Ovary (tissue), 9 donors: ENCODE measurements around the gene ADM5. TPM values are rescaled to one million over a fixed set of nuclear protein-coding genes. Genes with fewer than 3 reads are reported as not detected.

Experiments
- DNase-seq, 5 donors: peaks; one replicate each; pipeline ENCODE4 v3.0.0-alpha.2; 2019 to 2020
- H3K27ac ChIP-seq, 2 donors: fragments of 200-600 bp; one replicate each; pipeline versions ENCODE4 v1.5.1 to v1.8.0; 2019 to 2022
- H3K27me3 ChIP-seq: fragments of 200-600 bp; one replicate; pipeline ENCODE4 v1.8.0; 2022
- H3K36me3 ChIP-seq: fragments of 200-600 bp; sonication (generic); one replicate; pipeline ENCODE4 v1.5.1; 2019
- H3K4me1 ChIP-seq: one replicate; pipeline ENCODE4 v1.8.1; 2013; ENCODE audit warnings: mild to moderate bottlenecking, moderate library complexity; ENCODE audit not compliant: insufficient read depth
- H3K4me3 ChIP-seq: fragments of 200-600 bp; sonication (generic); one replicate; pipeline ENCODE4 v1.5.1; 2017
- H3K9me3 ChIP-seq, 2 donors: fragments of 200-600 bp in 1 of 2; sonication (generic) in 1 of 2; one replicate each; pipeline versions ENCODE4 v1.5.1 to v1.8.1; 2013 to 2019; ENCODE audit warnings: mild to moderate bottlenecking in 1 of 2, moderate library complexity in 1 of 2
- EP300 ChIP-seq: sonication (generic); formaldehyde crosslinking; IDR thresholded peaks from one replicate; pipeline ENCODE4 v1.6.1; 2017; ENCODE audit warnings: antibody characterized with exemption
- POLR2A ChIP-seq: fragments of 450-650 bp; IDR thresholded peaks from one replicate; pipeline ENCODE4 v1.6.1; 2017; ENCODE audit warnings: antibody characterized with exemption, mild to moderate bottlenecking, moderate library complexity
- WGBS, 3 donors: extraction: QIAGEN DNeasy Blood & Tissue Kit in 1 of 3; methylation state at CpG; one replicate each; pipeline versions ENCODE4 v1.1.5 to v1.1.7; 2013 to 2017; 5-methylcytosine and 5-hydroxymethylcytosine counted together
- intact Hi-C, 4 donors: fragments of 100-400 bp; cut with DNase I; formaldehyde crosslinking; loops; one replicate each; pipeline versions ENCODE4 v1.11.0 to v1.15.1; 2022 to 2023
- polyA plus RNA-seq, 2 donors: library from polyadenylated mRNA; stranded (reverse); fragments of 200-250 nt in 1 of 2; fragments of 350-450 nt in 1 of 2; fragmentation: Illumina TruSeq in 1 of 2; extraction: RNeasy Lipid Tissue Mini Kit (QIAGEN cat#74804) in 1 of 2; gene quantifications; one replicate each; pipeline ENCODE4 v1.2.3, GENCODE V29; 2013 to 2014
- total RNA-seq, 7 donors: library from RNA; depleted of rRNA in 2 of 7; stranded (reverse); fragments of >200 nt in 2 of 7; fragmentation: NEBNext Ultra II Directional in 3 of 7; extraction: Animal tissue kit (Norgen Biotek cat#: 25700) in 3 of 7; gene quantifications; one replicate each; pipeline versions ENCODE4 v1.1.0 to v1.2.4, GENCODE V29; 2016 to 2023
- TF ChIP-seq, protein P1 (sequence below), 3 donors: fragments of 450-650 bp in 2 of 3; fragments of 200-600 bp in 1 of 3; IDR thresholded peaks; one replicate each; pipeline versions ENCODE4 v1.5.1 to v1.8.0; 2016 to 2022; ENCODE audit warnings: antibody characterized with exemption in 3 of 3, mild to moderate bottlenecking in 1 of 3
- donor health status: DM: no; HTN: no; CAD: no; lungs with moderate emphysema.
- donor health status: DM: no; HTN: no; CAD: no.
- donor health status: Bipolar disorder and iron deficiency.
- donor health status: DM: yes; HTN: yes; CAD: no.
- donor health status: DM: no; HTN: no; CAD: no.
- donor health status: DM: yes; HTN: yes; CAD: no.

Gene ADM5
- total and polyA plus RNA-seq, 9 donors, result 0.48 to 1.9 (median 1.3) TPM; not detected in 1

- peaks cover 6% of the 10 kb centered on the region for H3K4me1 ChIP-seq
- TF ChIP-seq POLR2A, result no peak
- TF ChIP-seq, protein P1, sequence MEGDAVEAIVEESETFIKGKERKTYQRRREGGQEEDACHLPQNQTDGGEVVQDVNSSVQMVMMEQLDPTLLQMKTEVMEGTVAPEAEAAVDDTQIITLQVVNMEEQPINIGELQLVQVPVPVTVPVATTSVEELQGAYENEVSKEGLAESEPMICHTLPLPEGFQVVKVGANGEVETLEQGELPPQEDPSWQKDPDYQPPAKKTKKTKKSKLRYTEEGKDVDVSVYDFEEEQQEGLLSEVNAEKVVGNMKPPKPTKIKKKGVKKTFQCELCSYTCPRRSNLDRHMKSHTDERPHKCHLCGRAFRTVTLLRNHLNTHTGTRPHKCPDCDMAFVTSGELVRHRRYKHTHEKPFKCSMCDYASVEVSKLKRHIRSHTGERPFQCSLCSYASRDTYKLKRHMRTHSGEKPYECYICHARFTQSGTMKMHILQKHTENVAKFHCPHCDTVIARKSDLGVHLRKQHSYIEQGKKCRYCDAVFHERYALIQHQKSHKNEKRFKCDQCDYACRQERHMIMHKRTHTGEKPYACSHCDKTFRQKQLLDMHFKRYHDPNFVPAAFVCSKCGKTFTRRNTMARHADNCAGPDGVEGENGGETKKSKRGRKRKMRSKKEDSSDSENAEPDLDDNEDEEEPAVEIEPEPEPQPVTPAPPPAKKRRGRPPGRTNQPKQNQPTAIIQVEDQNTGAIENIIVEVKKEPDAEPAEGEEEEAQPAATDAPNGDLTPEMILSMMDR (IDR thresholded peaks at IDR 0.05), result peak; percentile 96 to 100 (median 98)
- no peak for TF ChIP-seq EP300
- no peaks in the 10 kb centered on the region for H3K27me3 ChIP-seq
- DNase-seq, result peak; percentile 90 to 97 (median 96)
- peak overlapping the region; percentile 32 to 56 for H3K27ac ChIP-seq
- H3K36me3 ChIP-seq, result no peaks in the 10 kb centered on the region
- H3K9me3 ChIP-seq, result no peaks in the 10 kb centered on the region
- intact Hi-C loops, result loop anchor here in 1 of 4 donors (10.0 kb wide), 2 partner anchors 86 to 206 kb away; partner anchors contain the start of genes FLT3LG and PRR12
- no peak overlapping the region for H3K4me3 ChIP-seq
- 28 to 46% (median 29%) methylated on average over 25 to 40 of the region's 40 CpGs for WGBS, 3 donors
Measured at GRCh38 chr19:49680421-49681351, 8.7 kb upstream of the ADM5 start.

GRCh38 chr19:49681830-49682229, 7.6 kb upstream of the ADM5 start:
- Histone ChIP-seq H3K4me1 (peaks cover 6% of the 10 kb centered on the region), H3K9me3 (no peaks in the 10 kb centered on the region), H3K27me3 (no peaks in the 10 kb centered on the region), H3K27ac (no peak overlapping the region), H3K36me3 (no peaks in the 10 kb centered on the region), H3K4me3 (no peak overlapping the region)
- TF ChIP-seq, protein P1 (IDR thresholded peaks at IDR 0.05), result no peak
- TF ChIP-seq EP300 (no peak), POLR2A (no peak)
- intact Hi-C loops, result loop anchor here in 1 of 4 donors (10.0 kb wide), 2 partner anchors 87 to 207 kb away; partner anchors contain the start of genes FLT3LG and PRR12
- WGBS, 3 donors, result 78 to 81% (median 79%) methylated on average over 19 of the region's 19 CpGs
- peak in 4 of 5 donors; percentile 31 to 50 (median 43) for DNase-seq

DNA sequence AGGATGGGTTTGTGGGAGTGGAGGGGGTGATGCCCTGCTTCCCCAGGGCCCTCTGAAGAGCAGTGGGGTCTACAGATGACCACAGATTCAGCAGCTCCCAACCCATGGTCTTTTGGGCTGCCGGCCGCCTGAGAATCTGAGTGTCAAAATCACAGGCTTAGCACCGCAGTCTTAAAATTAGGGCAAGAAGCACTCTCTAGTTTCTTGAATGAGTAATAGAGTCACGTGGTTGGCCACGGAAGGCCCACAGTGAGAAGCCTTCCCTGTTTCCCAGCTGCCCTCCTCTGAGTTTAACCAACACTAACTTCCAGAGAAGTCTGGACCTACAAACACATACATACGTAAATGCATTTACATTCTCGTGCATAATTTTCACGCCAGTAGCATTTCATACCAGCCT, 7.1 kb upstream of the ADM5 start:
- Histone ChIP-seq H3K4me1 (peaks cover 6% of the 10 kb centered on the region), H3K36me3 (no peaks in the 10 kb centered on the region), H3K9me3 (no peaks in the 10 kb centered on the region), H3K4me3 (no peak overlapping the region), H3K27me3 (no peaks in the 10 kb centered on the region), H3K27ac (no peak overlapping the region)
- intact Hi-C loops, result loop anchor here in 1 of 4 donors (10.0 kb wide), 2 partner anchors 87 to 207 kb away; partner anchors contain the start of genes FLT3LG and PRR12
- DNase-seq, result no peak
- 80 to 81% (median 81%) methylated on average over 6 to 8 of the region's 8 CpGs for WGBS, 3 donors
- TF ChIP-seq EP300, result no peak
- TF ChIP-seq, protein P1 (IDR thresholded peaks at IDR 0.05), result no peak
- no peak for TF ChIP-seq POLR2A

DNA sequence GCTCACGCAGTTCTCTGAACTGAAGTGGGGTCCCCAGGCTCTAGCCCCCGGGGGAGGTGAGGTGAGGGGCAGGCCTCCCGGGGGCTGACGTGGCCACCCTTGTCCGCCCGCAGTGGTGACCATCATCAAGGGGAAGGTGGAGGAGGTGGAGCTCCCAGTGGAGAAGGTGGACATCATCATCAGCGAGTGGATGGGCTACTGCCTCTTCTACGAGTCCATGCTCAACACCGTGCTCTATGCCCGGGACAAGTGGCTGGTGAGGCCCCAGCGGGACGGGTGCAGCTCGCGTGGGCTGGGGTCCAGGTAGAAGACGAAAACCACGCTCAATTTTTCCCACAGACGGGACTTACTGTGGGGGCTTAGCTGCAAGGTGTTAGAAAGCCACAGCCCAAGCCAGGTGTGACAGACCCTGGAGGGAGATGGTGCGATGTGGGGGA, 5.6 kb upstream of the ADM5 start:
- no peak for DNase-seq
- intact Hi-C loops, result loop anchor here in 1 of 4 donors (10.0 kb wide), 2 partner anchors 89 to 209 kb away; partner anchors contain the start of genes FLT3LG and PRR12
- Histone ChIP-seq H3K27ac (no peak overlapping the region), H3K27me3 (no peaks in the 10 kb centered on the region), H3K4me3 (no peak overlapping the region), H3K4me1 (peaks cover 2% of the 10 kb centered on the region), H3K9me3 (no peaks in the 10 kb centered on the region), H3K36me3 (no peaks in the 10 kb centered on the region)
- TF ChIP-seq EP300, result no peak
- TF ChIP-seq POLR2A, result no peak
- TF ChIP-seq, protein P1 (IDR thresholded peaks at IDR 0.05), result no peak
- 89 to 93% (median 92%) methylated on average over 18 of the region's 18 CpGs for WGBS, 3 donors
